DND-41 (cell line): ENCODE data around the gene NAGLU.

Experiments
- ATAC-seq: fragments of 200-7000 bp; cut with Tn5 transposase; 3 replicates; pipeline ENCODE4 v1.9.1; 2021; ENCODE audit warnings: low read depth; ENCODE audit not compliant: insufficient read depth
- DNase-seq: peaks from one replicate; pipeline ENCODE4 v3.0.0-alpha.2; 2020
- H2AFZ ChIP-seq: 2 replicates; pipeline ENCODE4 v1.6.0; 2012; ENCODE audit warnings: low read depth, low read length
- H3K27ac ChIP-seq: 2 replicates; pipeline ENCODE4 v1.5.1; 2012; ENCODE audit warnings: low read length, inconsistent platforms
- H3K27me3 ChIP-seq: fragments of 200-600 bp; sonication (generic); 2 replicates; pipeline ENCODE4 v1.6.0; 2012; ENCODE audit warnings: low read length, mild to moderate bottlenecking, inconsistent platforms; ENCODE audit not compliant: insufficient read depth, poor library complexity
- H3K36me3 ChIP-seq: 2 replicates; pipeline ENCODE4 v1.5.1; 2012; ENCODE audit warnings: low read length, inconsistent platforms; ENCODE audit not compliant: insufficient read depth
- H3K4me1 ChIP-seq: 2 replicates; pipeline ENCODE4 v1.5.1; 2012; ENCODE audit warnings: mild to moderate bottlenecking, low read length; ENCODE audit not compliant: insufficient read depth
- H3K4me2 ChIP-seq: 2 replicates; pipeline ENCODE4 v1.6.0; 2012; ENCODE audit warnings: mild to moderate bottlenecking, moderate library complexity, low read length, inconsistent platforms; ENCODE audit not compliant: insufficient read depth
- H3K4me3 ChIP-seq, 2 experiments: fragments of 200-600 bp in 1 of 2; shearing (Covaris generic) in 1 of 2; 2 replicates each; pipeline ENCODE4 v1.5.1; 2012 to 2016; ENCODE audit warnings: inconsistent platforms in 2 of 2, low read length in 2 of 2, mild to moderate bottlenecking in 2 of 2, low read depth in 1 of 2, moderate library complexity in 1 of 2
- H3K79me2 ChIP-seq: 2 replicates; pipeline ENCODE4 v1.6.0; 2012; ENCODE audit warnings: low read length, inconsistent platforms; ENCODE audit not compliant: insufficient read depth
- H3K9ac ChIP-seq: 2 replicates; pipeline ENCODE4 v1.6.0; 2012; ENCODE audit warnings: low read depth, mild to moderate bottlenecking, inconsistent platforms, low read length, moderate library complexity
- H3K9me3 ChIP-seq: 2 replicates; pipeline ENCODE4 v1.5.1; 2012; ENCODE audit warnings: low read length, moderate library complexity, mild to moderate bottlenecking, inconsistent platforms; ENCODE audit not compliant: insufficient read depth, severe bottlenecking
- H4K20me1 ChIP-seq: 2 replicates; pipeline ENCODE4 v1.6.0; 2012; ENCODE audit warnings: low read length; ENCODE audit not compliant: insufficient read depth
- CTCF ChIP-seq: IDR thresholded peaks from 2 replicates; pipeline ENCODE4 v1.5.1; 2012; ENCODE audit warnings: borderline replicate concordance, low read length, moderate library complexity, mild to moderate bottlenecking; ENCODE audit not compliant: poor library complexity, severe bottlenecking; ENCODE audit errors: extremely low read depth
- EZH2 ChIP-seq: IDR thresholded peaks from 3 replicates; pipeline ENCODE4 v1.6.1; 2012; ENCODE audit warnings: borderline replicate concordance, low read depth, mild to moderate bottlenecking, moderate library complexity, low read length, inconsistent platforms; ENCODE audit not compliant: severe bottlenecking

Gene NAGLU

GRCh38 chr17:42563143-42563509 is 27.1 kb downstream of the NAGLU start:
- peak overlapping the region; percentile 90 for H3K27ac ChIP-seq
- H3K9me3 ChIP-seq = no peaks in the 10 kb centered on the region
- peaks cover 51% of the 10 kb centered on the region for H3K79me2 ChIP-seq
- H3K9ac ChIP-seq = peak overlapping the region; percentile 82
- DNase-seq (no peak), ATAC-seq (no peak)
- no peak for TF ChIP-seq CTCF
- TF ChIP-seq EZH2 = no peak
- no peaks in the 10 kb centered on the region for H3K27me3 ChIP-seq
- H2AFZ ChIP-seq = no peak overlapping the region
- H3K4me1 ChIP-seq = peaks cover 59% of the 10 kb centered on the region
- peak overlapping the region; percentile 100 for H3K4me2 ChIP-seq
- peak overlapping the region; percentile 65 to 75; a peak in 3 of 4 replicates for H3K4me3 ChIP-seq
- H4K20me1 ChIP-seq = peaks cover 12% of the 10 kb centered on the region; the same call in 1 of the 2 replicates
- peaks cover 51% of the 10 kb centered on the region for H3K36me3 ChIP-seq

- TF ChIP-seq EZH2 (no peak), CTCF (no peak)
- Histone ChIP-seq H3K9me3 (no peaks in the 10 kb centered on the region), H3K79me2 (peaks cover 55% of the 10 kb centered on the region), H4K20me1 (peaks cover 12% of the 10 kb centered on the region; the same call in 1 of the 2 replicates), H3K4me3 (peak overlapping the region; percentile 65 to 75; a peak in 3 of 4 replicates), H2AFZ (no peak overlapping the region), H3K9ac (peak overlapping the region; percentile 82), H3K4me2 (peak overlapping the region; percentile 100), H3K4me1 (peaks cover 63% of the 10 kb centered on the region), H3K27me3 (no peaks in the 10 kb centered on the region), H3K27ac (peak overlapping the region; percentile 90), H3K36me3 (peaks cover 54% of the 10 kb centered on the region)
- ATAC-seq (no peak), DNase-seq (no peak)
Observed at GRCh38 chr17:42563543-42563942, 27.5 kb downstream of the NAGLU start.

- H3K4me1 ChIP-seq = peaks cover 67% of the 10 kb centered on the region
- peaks cover 59% of the 10 kb centered on the region for H3K79me2 ChIP-seq
- ATAC-seq (no peak), DNase-seq (no peak)
- H3K36me3 ChIP-seq = peaks cover 58% of the 10 kb centered on the region
- H3K27ac ChIP-seq = no peak overlapping the region
- peak overlapping the region; percentile 82 for H3K9ac ChIP-seq
- TF ChIP-seq EZH2 (no peak), CTCF (no peak)
- H3K4me3 ChIP-seq = peak overlapping the region in 1 of 2 experiments; percentile 75; a peak in 2 of 4 replicates
- no peaks in the 10 kb centered on the region for H3K27me3 ChIP-seq
- peaks cover 14% of the 10 kb centered on the region; the same call in 1 of the 2 replicates for H4K20me1 ChIP-seq
- H2AFZ ChIP-seq = no peak overlapping the region
- no peaks in the 10 kb centered on the region for H3K9me3 ChIP-seq
- peak overlapping the region; percentile 100 for H3K4me2 ChIP-seq
Observed at GRCh38 chr17:42563950-42564349, 27.9 kb downstream of the NAGLU start.
